HEK293T (cell line): Measurements from ENCODE around the gene CTIF.

Experiments
- ARNT ChIP-seq: fragments of 450-650 bp; IDR thresholded peaks from 2 replicates; pipeline ENCODE4 v1.6.1; 2017; ENCODE audit warnings: mild to moderate bottlenecking
- BHLHE40 ChIP-seq: fragments of 450-650 bp; IDR thresholded peaks from 2 replicates; pipeline ENCODE4 v1.6.1; 2016; ENCODE audit warnings: mild to moderate bottlenecking, moderate library complexity, borderline replicate concordance
- ELF4 ChIP-seq: fragments of 450-650 bp; IDR thresholded peaks from 2 replicates; pipeline ENCODE4 v1.6.1; 2017; ENCODE audit warnings: antibody characterized with exemption
- FOXA1 ChIP-seq: fragments of 450-650 bp; IDR thresholded peaks from 2 replicates; pipeline ENCODE4 v1.6.1; 2016; ENCODE audit warnings: mild to moderate bottlenecking
- FOXK2 ChIP-seq: fragments of 450-650 bp; IDR thresholded peaks from 2 replicates; pipeline ENCODE4 v1.6.1; 2016; ENCODE audit warnings: mild to moderate bottlenecking
- HDGF ChIP-seq: fragments of 450-650 bp; IDR thresholded peaks from 2 replicates; pipeline ENCODE4 v1.6.1; 2017; ENCODE audit warnings: antibody characterized with exemption, borderline replicate concordance
- L3MBTL2 ChIP-seq: fragments of 450-650 bp; conservative IDR thresholded peaks from 2 replicates; pipeline ENCODE4 v1.6.1; 2016; ENCODE audit warnings: mild to moderate bottlenecking
- LEF1 ChIP-seq: fragments of 450-650 bp; IDR thresholded peaks from 2 replicates; pipeline ENCODE4 v1.6.1; 2017; ENCODE audit warnings: mild to moderate bottlenecking, borderline replicate concordance
- NFRKB ChIP-seq: fragments of 450-650 bp; IDR thresholded peaks from 2 replicates; pipeline ENCODE4 v1.6.1; 2016; ENCODE audit warnings: mild to moderate bottlenecking, moderate library complexity
- PKNOX1 ChIP-seq: fragments of 450-650 bp; IDR thresholded peaks from 2 replicates; pipeline ENCODE4 v1.6.1; 2016
- SUZ12 ChIP-seq: fragments of 450-650 bp; IDR thresholded peaks from 2 replicates; pipeline ENCODE4 v1.6.1; 2016; ENCODE audit warnings: mild to moderate bottlenecking

- TF ChIP-seq ARNT (no peak), FOXK2 (no peak), SUZ12 (no peak), PKNOX1 (no peak), BHLHE40 (no peak), L3MBTL2 (no peak), FOXA1 (no peak), ELF4 (no peak), LEF1 (no peak), HDGF (no peak), NFRKB (no peak)
Observed at GRCh38 chr18:48831113-48831759, 292.4 kb downstream of the CTIF start.
